MCF 10A (cell line): Measurements from ENCODE around the gene CTNNB1. TPM values are rescaled to one million over a fixed set of nuclear protein-coding genes. Genes with fewer than 3 reads are reported as not detected.

Experiments
- BruUV-seq: library from RNA; stranded (reverse); fragments of 400-500 nt; replicated peaks from 2 replicates; lab custom pipeline; 2021; lab: Mats Ljungman, UMichigan
- CTCF ChIA-PET: fragments of 300-600 bp; sonication (Branson Sonifier 250); formaldehyde crosslinking; extraction: SDS; loops from one replicate; lab custom pipeline; 2021; ENCODE audit warnings: antibody characterized with exemption, inconsistent platforms; lab: Yijun Ruan, JAX
- POLR2A ChIA-PET: fragments of 300-600, 350-650 bp; sonication (Branson Sonifier 250); formaldehyde crosslinking; extraction: SDS; loops from one replicate; lab custom pipeline; 2020; ENCODE audit warnings: antibody characterized with exemption, inconsistent platforms; lab: Yijun Ruan, JAX
- DNase-seq: peaks from one replicate; pipeline ENCODE4 v3.0.0-alpha.2; 2018; ENCODE audit not compliant: unreplicated experiment
- H3K27ac Mint-ChIP-seq: one replicate; pipeline ENCODE4 v1.8.0; 2022; ENCODE audit warnings: mild to moderate bottlenecking, low read depth, mixed read lengths; ENCODE audit not compliant: unreplicated experiment
- H3K27me3 Mint-ChIP-seq: one replicate; pipeline ENCODE4 v1.8.0; 2022; ENCODE audit warnings: mixed read lengths; ENCODE audit not compliant: insufficient read depth, unreplicated experiment
- H3K36me3 Mint-ChIP-seq: one replicate; pipeline ENCODE4 v1.8.0; 2022; ENCODE audit warnings: mild to moderate bottlenecking, moderate library complexity, mixed read lengths; ENCODE audit not compliant: insufficient read depth, unreplicated experiment
- H3K4me1 Mint-ChIP-seq: one replicate; pipeline ENCODE4 v1.8.0; 2022; ENCODE audit warnings: mixed read lengths; ENCODE audit not compliant: insufficient read depth, unreplicated experiment
- H3K4me3 Mint-ChIP-seq: one replicate; pipeline ENCODE4 v1.8.0; 2022; ENCODE audit warnings: mild to moderate bottlenecking, moderate library complexity, mixed read lengths; ENCODE audit not compliant: unreplicated experiment
- H3K9me3 Mint-ChIP-seq: one replicate; pipeline ENCODE4 v1.8.0; 2022; ENCODE audit warnings: mixed read lengths; ENCODE audit not compliant: unreplicated experiment
- CTCF ChIP-seq: fragments of 200-600 bp; IDR thresholded peaks from one replicate; pipeline ENCODE4 v1.8.0; 2022; ENCODE audit warnings: antibody characterized with exemption, mild to moderate bottlenecking; ENCODE audit not compliant: unreplicated experiment
- intact Hi-C: fragments of 100-400 bp; cut with micrococcal nuclease; formaldehyde crosslinking; loops from 2 replicates; pipeline ENCODE4 v1.14.1; 2022
- total RNA-seq: library from RNA; stranded (reverse); gene quantifications from 2 replicates; pipeline ENCODE4 v1.2.3, GENCODE V29; 2022

Gene CTNNB1
- total RNA-seq, 1 experiment from 2014 or later: 244 TPM

- no peaks in the 10 kb centered on the region for H3K4me1 Mint-ChIP-seq
These were observed 23.9 kb upstream of the CTNNB1 start for GRCh38 chr3:41175365-41175764.

DNA sequence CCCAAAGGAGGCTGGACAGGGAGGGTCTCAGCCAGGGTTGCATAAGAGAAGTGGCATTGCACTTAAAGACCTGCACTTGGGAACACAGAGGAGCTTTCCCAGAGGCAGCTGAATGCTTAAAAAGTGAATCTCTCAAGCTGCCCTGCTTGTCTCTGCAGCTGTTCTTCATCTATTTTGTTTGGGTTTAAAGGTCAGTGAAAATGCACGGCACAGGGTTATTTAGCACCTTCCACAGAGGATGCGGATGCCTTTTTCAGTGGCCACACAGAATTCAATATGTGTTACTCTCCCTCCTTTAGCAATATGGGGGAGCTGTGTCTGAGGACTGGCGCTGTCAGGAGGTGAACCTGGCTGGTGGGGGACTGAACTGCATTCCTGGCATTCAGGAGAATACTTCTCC, 22.7 kb upstream of the CTNNB1 start:
- POLR2A ChIA-PET: no interaction called here

More at GRCh38 chr3:41175365-41175764, 23.9 kb upstream of the CTNNB1 start:
- H3K4me3 Mint-ChIP-seq: no peak overlapping the region
- intact Hi-C loops: no loop called here
- CTCF ChIA-PET: no interaction called here
- H3K9me3 Mint-ChIP-seq: no peaks in the 10 kb centered on the region
- DNase-seq: no peak
- no peak for TF ChIP-seq CTCF
- no peaks in the 10 kb centered on the region for H3K36me3 Mint-ChIP-seq
- POLR2A ChIA-PET: interaction anchor here (0.7 kb wide), 1 partner anchor 478 kb away, joined by 4 read pairs; no protein-coding TSS in a partner anchor
- H3K27me3 Mint-ChIP-seq: no peaks in the 10 kb centered on the region
- BruUV-seq: no TSS peak
- no peak overlapping the region for H3K27ac Mint-ChIP-seq

DNA sequence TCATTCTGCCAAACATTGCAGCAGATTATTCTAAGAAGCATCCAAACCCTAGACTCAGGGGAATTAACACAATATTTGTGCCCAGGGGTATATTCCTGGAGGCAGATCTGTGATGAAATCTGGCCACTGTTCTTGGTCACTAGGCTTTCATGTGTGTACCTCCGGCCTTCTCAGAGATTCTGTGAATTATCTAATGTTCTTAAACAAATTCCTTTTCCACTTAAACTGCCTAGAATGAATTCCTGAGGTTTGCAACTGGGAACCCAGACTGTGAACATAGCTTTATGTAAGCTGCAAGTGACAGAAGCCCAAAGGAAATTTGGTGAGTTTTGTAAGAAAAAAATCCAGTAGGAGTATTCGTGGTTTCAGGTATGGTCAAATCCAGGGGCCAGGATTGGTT, 20.7 kb upstream of the CTNNB1 start:
- TF ChIP-seq CTCF: no peak
- Mint-ChIP-seq H3K36me3 (no peaks in the 10 kb centered on the region), H3K27ac (no peak overlapping the region), H3K4me3 (no peak overlapping the region), H3K4me1 (no peaks in the 10 kb centered on the region), H3K9me3 (no peaks in the 10 kb centered on the region), H3K27me3 (no peaks in the 10 kb centered on the region)
- DNase-seq: no peak
- CTCF ChIA-PET: interaction anchor here (0.6 kb wide), 1 partner anchor 24 kb away, joined by 3 read pairs; no protein-coding TSS in a partner anchor
- intact Hi-C loops: no loop called here
- POLR2A ChIA-PET: no interaction called here
- no TSS peak for BruUV-seq

More for the DNA sequence above, 22.7 kb upstream of the CTNNB1 start:
- intact Hi-C loops: no loop called here
- H3K27me3 Mint-ChIP-seq: no peaks in the 10 kb centered on the region
- H3K4me1 Mint-ChIP-seq: no peaks in the 10 kb centered on the region
- H3K4me3 Mint-ChIP-seq: no peak overlapping the region
- DNase-seq: no peak
- TF ChIP-seq CTCF: no peak
- H3K9me3 Mint-ChIP-seq: no peaks in the 10 kb centered on the region
- no peak overlapping the region for H3K27ac Mint-ChIP-seq
- CTCF ChIA-PET: interaction anchor here (0.6 to 0.9 kb wide), 2 partner anchors 336 to 559 kb away, joined by 4 read pairs; no protein-coding TSS in a partner anchor
- H3K36me3 Mint-ChIP-seq: no peaks in the 10 kb centered on the region
- BruUV-seq: no TSS peak

DNA sequence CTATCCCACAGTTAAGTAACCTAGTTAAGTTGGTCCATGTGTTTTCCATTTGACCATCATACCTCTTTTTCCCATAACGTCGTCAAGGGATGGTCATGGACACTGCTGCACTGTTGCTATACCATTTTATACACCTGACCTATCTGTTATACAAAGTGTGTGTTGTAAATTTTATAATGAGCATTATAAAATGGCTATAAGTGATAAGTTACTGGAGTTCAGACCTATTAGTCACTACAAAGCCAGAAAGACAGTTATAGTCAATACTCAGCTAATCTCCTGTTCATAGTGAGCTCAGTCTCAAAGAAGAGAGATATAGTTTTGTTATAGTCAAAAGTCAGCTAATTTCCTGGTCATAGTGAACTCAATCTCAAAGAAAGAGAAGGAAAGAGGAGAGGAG, 18.9 kb upstream of the CTNNB1 start:
- H3K27me3 Mint-ChIP-seq: no peaks in the 10 kb centered on the region
- no peak overlapping the region for H3K27ac Mint-ChIP-seq
- no peaks in the 10 kb centered on the region for H3K36me3 Mint-ChIP-seq
- no peak overlapping the region for H3K4me3 Mint-ChIP-seq
- H3K4me1 Mint-ChIP-seq: no peaks in the 10 kb centered on the region
- DNase-seq: no peak
- ChIA-PET POLR2A (no interaction called here), CTCF (interaction anchor here (1.5 kb wide), 1 partner anchor 12 kb away, joined by 7 read pairs; no protein-coding TSS in a partner anchor)
- intact Hi-C loops: no loop called here
- BruUV-seq: no TSS peak
- TF ChIP-seq CTCF: no peak
- H3K9me3 Mint-ChIP-seq: no peaks in the 10 kb centered on the region
